HepG2 (cell line): Measurements from ENCODE around the gene SLC2A11. TPM values are rescaled to one million over a fixed set of nuclear protein-coding genes. Genes with fewer than 3 reads are reported as not detected.
A peak's percentile ranks its signal among the peaks of the same experiment; 100 is the strongest.

Source experiments
- DMTF1 ChIP-seq: sonication (generic); formaldehyde crosslinking; IDR thresholded peaks from 2 replicates; pipeline ENCODE4 v1.4.0; 2020; ENCODE audit warnings: mild to moderate bottlenecking, missing genetic modification reagents
- ETV6 ChIP-seq: sonication (generic); formaldehyde crosslinking; conservative IDR thresholded peaks from 2 replicates; pipeline ENCODE4 v1.4.0; 2020; ENCODE audit warnings: missing genetic modification reagents
- FOXO1 ChIP-seq: sonication (generic); formaldehyde crosslinking; IDR thresholded peaks from 2 replicates; pipeline ENCODE4 v1.4.0; 2020; ENCODE audit warnings: missing genetic modification reagents
- HHEX ChIP-seq: IDR thresholded peaks from 2 replicates; pipeline ENCODE4 v1.6.1; 2016; ENCODE audit warnings: control low read depth
- HNF1A ChIP-seq, 2 experiments: sonication (generic) in 1 of 2; formaldehyde crosslinking in 1 of 2; IDR thresholded peaks; 2 replicates each; pipeline versions ENCODE4 v1.4.0 to v1.6.1; 2016 to 2020; ENCODE audit warnings: borderline replicate concordance in 1 of 2, low read depth in 1 of 2, mild to moderate bottlenecking in 1 of 2, missing genetic modification reagents in 1 of 2
- IRX3 ChIP-seq: sonication (generic); formaldehyde crosslinking; IDR thresholded peaks from 2 replicates; pipeline ENCODE4 v1.8.1; 2023; ENCODE audit warnings: mild to moderate bottlenecking, low read depth, missing genetic modification reagents, borderline replicate concordance
- KLF13 ChIP-seq: sonication (generic); formaldehyde crosslinking; IDR thresholded peaks from 2 replicates; pipeline ENCODE4 v1.4.0; 2020; ENCODE audit warnings: mild to moderate bottlenecking, missing genetic modification reagents
- MAF1 ChIP-seq: sonication (generic); formaldehyde crosslinking; IDR thresholded peaks from 2 replicates; pipeline ENCODE4 v1.5.0; 2020; ENCODE audit warnings: missing genetic modification reagents, borderline replicate concordance
- RXRB ChIP-seq: IDR thresholded peaks from 2 replicates; pipeline ENCODE4 v1.6.1; 2016; ENCODE audit warnings: borderline replicate concordance, missing genetic modification reagents, missing compliant biosample characterization
- XBP1 ChIP-seq: sonication (generic); formaldehyde crosslinking; IDR thresholded peaks from 2 replicates; pipeline ENCODE4 v1.5.0; 2020; ENCODE audit warnings: missing genetic modification reagents
- ZFP41 ChIP-seq: sonication (generic); formaldehyde crosslinking; IDR thresholded peaks from 2 replicates; pipeline ENCODE4 v1.4.0; 2020; ENCODE audit warnings: mild to moderate bottlenecking, missing genetic modification reagents, borderline replicate concordance
- ZNF232 ChIP-seq: sonication (generic); formaldehyde crosslinking; IDR thresholded peaks from 2 replicates; pipeline ENCODE4 v1.4.0; 2020; ENCODE audit warnings: missing genetic modification reagents, borderline replicate concordance
- ZNF30 ChIP-seq: sonication (generic); formaldehyde crosslinking; IDR thresholded peaks from 2 replicates; pipeline ENCODE4 v1.5.0; 2020; ENCODE audit warnings: mild to moderate bottlenecking, missing genetic modification reagents
- ZNF589 ChIP-seq: sonication (generic); formaldehyde crosslinking; conservative IDR thresholded peaks from 2 replicates; pipeline ENCODE4 v1.8.0; 2022; ENCODE audit warnings: mild to moderate bottlenecking, moderate library complexity, missing genetic modification reagents
- ZNF670 ChIP-seq: sonication (generic); formaldehyde crosslinking; IDR thresholded peaks from 2 replicates; pipeline ENCODE4 v1.8.0; 2022; ENCODE audit warnings: mild to moderate bottlenecking, missing genetic modification reagents, borderline replicate concordance
- ZNF674 ChIP-seq: sonication (generic); formaldehyde crosslinking; IDR thresholded peaks from 2 replicates; pipeline ENCODE4 v1.5.0; 2020; ENCODE audit warnings: low read depth, mild to moderate bottlenecking, missing genetic modification reagents
- ZSCAN12 ChIP-seq: sonication (generic); formaldehyde crosslinking; IDR thresholded peaks from 2 replicates; pipeline ENCODE4 v1.9.0; 2021; ENCODE audit warnings: mild to moderate bottlenecking, missing genetic modification reagents
- polyA plus RNA-seq, 8 experiments: library from polyadenylated mRNA; depleted of rRNA in 3 of 8; stranded (reverse) in 7 of 8; unstranded in 1 of 8; fragments of >200 nt; fragmentation: Illumina TruSeq in 4 of 8; extraction: Trizol in 4 of 8; gene quantifications; 2 replicates each; pipeline versions ENCODE4 v1.2.1 to v1.2.3, GENCODE V29; 2011 to 2016; ENCODE audit warnings: low read depth in 4 of 8, missing spikeins in 1 of 8, mixed read lengths in 1 of 8; ENCODE audit not compliant: insufficient read depth in 1 of 8
- total RNA-seq, 5 experiments: library from RNA; depleted of rRNA; stranded (reverse); fragments of >200 nt; fragmentation: Illumina TruSeq; extraction: Trizol; gene quantifications; 2 replicates each; pipeline ENCODE4 v1.2.3, GENCODE V29; 2016; ENCODE audit warnings: low read depth in 1 of 5
- TF ChIP-seq, protein P1 (sequence below): sonication (generic); formaldehyde crosslinking; IDR thresholded peaks from 2 replicates; pipeline ENCODE4 v1.5.1; 2020; ENCODE audit warnings: missing genetic modification reagents, mild to moderate bottlenecking, borderline replicate concordance
- TF ChIP-seq, protein P2 (sequence below): sonication (generic); formaldehyde crosslinking; IDR thresholded peaks from 2 replicates; pipeline ENCODE4 v1.4.0; 2020; ENCODE audit warnings: mild to moderate bottlenecking, missing genetic modification reagents

The SLC2A11 gene
- total and polyA plus RNA-seq, 2 of the 13 experiments (the other 11 are each of a cell fraction or from before 2014, with no cell fraction given), result 15.2 to 15.4 TPM

- TF ChIP-seq FOXO1 (CRISPR knock-in tag) (0 out of 2 replicates have a peak, but pooled peaks have one; percentile 12), ZSCAN12 (CRISPR knock-in tag) (no peak), HNF1A (IDR thresholded peaks at IDR 0.05; ENCODE audit: low read depth) (no peak), HNF1A (CRISPR knock-in tag; IDR thresholded peaks at IDR 0.05; ENCODE audit: borderline replicate concordance) (0 out of 2 replicates have a peak, but pooled peaks have one; percentile 17), ZNF674 (CRISPR knock-in tag) (no peak), KLF13 (CRISPR knock-in tag) (no peak), RXRB (peak; percentile 52; the same call in 1 of the 2 replicates), IRX3 (CRISPR knock-in tag) (no peak), ETV6 (CRISPR knock-in tag) (no peak), MAF1 (no peak; the same call in 1 of the 2 replicates), ZNF670 (no peak), XBP1 (CRISPR knock-in tag) (no peak), ZNF232 (CRISPR knock-in tag) (peak; percentile 76; the same call in 1 of the 2 replicates), ZFP41 (peak; percentile 79; the same call in 1 of the 2 replicates), ZNF589 (CRISPR knock-in tag) (no peak), ZNF30 (no peak), HHEX (no peak), DMTF1 (CRISPR knock-in tag) (no peak)
- TF ChIP-seq, protein P1, sequence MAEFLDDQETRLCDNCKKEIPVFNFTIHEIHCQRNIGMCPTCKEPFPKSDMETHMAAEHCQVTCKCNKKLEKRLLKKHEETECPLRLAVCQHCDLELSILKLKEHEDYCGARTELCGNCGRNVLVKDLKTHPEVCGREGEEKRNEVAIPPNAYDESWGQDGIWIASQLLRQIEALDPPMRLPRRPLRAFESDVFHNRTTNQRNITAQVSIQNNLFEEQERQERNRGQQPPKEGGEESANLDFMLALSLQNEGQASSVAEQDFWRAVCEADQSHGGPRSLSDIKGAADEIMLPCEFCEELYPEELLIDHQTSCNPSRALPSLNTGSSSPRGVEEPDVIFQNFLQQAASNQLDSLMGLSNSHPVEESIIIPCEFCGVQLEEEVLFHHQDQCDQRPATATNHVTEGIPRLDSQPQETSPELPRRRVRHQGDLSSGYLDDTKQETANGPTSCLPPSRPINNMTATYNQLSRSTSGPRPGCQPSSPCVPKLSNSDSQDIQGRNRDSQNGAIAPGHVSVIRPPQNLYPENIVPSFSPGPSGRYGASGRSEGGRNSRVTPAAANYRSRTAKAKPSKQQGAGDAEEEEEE (CRISPR knock-in tag), result no peak; the same call in 1 of the 2 replicates
- TF ChIP-seq, protein P2, sequence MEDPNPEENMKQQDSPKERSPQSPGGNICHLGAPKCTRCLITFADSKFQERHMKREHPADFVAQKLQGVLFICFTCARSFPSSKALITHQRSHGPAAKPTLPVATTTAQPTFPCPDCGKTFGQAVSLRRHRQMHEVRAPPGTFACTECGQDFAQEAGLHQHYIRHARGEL (CRISPR knock-in tag), result no peak
Observed at GRCh38 chr22:23857606-23858483, at the start of gene SLC2A11 (continued).
